Forelimb muscle (tissue), 1 donor: ENCODE measurements around the gene KLC3. TPM values are rescaled to one million over a fixed set of nuclear protein-coding genes. Genes with fewer than 3 reads are reported as not detected.

Experiments
- DNase-seq: peaks from one replicate; pipeline ENCODE4 v3.0.0-alpha.2; 2013; ENCODE audit warnings: low read depth
- polyA plus RNA-seq: library from polyadenylated mRNA; unstranded; fragments of 120-200 nt; gene quantifications from one replicate; pipeline ENCODE4 v1.2.1, GENCODE V29; 2013; ENCODE audit not compliant: insufficient read length

Gene KLC3
- polyA plus RNA-seq, 1 donor = 0.20 TPM

DNA sequence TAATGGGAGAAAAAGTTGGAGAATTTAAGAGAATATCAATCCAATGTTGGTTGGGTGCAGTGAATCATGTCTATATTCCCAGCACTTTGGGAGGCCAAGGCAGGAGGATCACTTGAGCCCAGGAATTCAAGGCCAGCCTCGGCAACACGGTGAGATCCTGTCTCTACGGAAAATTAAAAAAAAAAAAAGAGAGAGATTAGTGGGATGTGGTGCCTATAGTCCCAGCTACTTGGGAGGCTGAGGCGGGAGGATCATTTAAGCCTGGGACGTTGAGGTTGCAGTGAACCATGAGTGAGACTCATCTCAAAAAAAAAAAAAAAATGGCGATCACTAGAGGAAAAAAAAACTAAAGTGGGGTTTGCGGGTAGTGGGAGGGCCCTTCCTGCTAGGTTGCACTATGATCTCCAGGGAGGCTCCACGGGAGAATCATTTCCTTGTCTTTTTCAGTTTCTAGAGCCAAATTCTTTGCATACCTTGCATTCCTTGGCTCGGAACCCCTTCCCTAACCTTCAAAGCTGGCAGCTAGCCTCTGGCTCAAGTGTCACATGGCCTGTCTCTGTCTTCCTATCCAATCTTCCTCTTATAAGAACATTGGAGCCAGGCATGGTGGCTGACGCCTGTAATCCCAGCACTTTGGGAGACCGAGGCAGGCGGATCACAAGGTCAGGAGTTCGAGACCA lies 35.6 kb downstream of the KLC3 start:
- no peak for DNase-seq

DNA sequence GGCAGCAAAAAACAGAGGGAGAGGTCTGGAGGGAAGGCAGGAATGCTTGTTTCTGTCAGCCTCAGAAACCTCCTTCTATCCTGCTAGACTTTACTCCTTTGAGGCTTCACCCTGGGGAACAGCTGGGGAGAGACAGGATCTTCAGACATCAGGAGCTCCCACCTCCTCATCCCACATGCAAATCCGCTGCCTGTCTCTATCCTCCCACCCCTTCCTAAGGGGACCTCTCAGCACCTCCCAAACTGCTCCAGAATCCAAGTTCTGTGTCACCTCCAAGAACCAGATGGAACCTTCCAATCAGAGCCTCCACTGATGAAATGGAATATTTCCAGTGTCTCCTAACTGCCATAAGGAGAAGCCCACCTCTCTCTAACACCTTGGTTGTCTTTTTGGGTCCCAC lies 39.6 kb downstream of the KLC3 start:
- DNase-seq = no peak

DNA sequence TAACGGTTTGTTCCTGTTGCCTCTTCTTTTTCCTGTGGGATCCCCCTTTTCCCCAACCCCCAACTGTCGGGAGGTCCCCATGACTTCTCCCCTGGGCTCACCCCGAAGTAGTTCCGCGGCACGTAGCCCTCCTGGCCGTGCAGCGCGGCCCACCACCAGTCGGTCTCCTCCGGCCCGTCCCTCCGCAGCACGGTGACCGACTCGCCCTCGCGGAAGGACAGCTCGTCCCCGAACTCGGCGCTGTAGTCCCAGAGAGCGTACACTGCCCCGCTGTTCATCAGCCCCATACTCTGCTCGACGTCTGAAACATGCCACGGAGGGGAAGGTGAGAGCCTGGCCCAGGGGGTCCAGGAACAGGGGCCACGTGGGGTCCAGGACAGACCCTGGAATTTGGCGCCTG lies 41.9 kb downstream of the KLC3 start:
- no peak for DNase-seq

DNA sequence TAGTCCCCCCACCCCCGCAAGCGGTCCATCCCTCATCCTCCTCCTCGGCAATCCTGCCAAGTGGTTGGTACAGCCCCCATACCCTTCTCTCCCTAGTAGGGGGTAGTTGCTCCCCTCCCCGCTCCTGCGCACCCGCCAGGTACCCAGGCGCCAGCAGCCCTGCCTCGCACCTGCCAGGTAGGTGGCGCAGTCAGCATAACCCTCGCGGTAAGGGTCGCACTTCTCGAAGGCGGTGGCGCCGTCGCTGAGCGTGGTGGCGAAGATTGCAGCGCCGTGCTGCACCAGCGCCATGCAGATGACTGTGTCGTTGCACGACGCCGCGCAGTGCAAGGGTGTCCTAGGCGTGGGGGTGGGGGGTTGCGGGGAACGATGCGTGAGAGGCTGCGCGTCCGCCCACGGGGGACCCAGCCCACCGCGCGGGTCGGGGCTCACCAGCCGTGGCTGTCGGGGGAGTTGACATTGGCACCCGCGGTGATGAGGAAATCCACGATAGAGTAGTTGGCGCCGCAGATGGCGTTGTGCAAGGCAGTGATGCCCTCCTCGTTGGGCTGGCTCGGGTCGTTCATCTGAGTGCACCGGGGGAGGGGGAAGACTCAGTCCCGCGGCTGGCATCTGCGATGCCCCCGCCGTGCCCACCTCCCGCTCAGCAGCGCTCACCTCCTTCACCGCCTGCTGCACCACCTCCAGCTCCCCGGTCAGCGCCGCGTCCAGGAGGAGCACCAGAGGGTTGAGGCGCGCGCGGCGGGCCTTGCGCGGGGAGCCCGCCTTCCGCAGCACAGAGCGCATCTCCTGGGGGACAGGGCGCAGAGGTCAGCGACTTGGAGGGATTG lies 45.1 kb downstream of the KLC3 start:
- DNase-seq = no peak

DNA sequence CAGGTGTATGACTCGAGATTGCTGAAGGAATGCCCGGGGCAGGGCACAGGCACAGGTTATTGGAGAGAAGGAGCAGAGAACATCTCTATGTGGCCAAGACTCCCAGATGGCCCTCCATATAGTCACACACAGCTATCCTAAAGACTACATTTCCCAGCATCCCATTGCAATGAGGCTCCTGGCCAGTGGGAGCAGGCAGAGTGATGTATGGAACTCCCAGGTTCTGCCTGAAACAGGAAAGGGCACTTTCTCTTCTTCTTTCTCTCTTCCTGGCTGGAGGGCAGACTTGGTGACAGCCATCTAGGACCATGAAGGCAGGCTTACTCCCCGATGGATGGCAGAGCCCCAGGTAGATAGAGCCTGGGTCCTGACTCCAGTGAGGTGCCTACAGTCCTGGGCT lies 50.8 kb downstream of the KLC3 start:
- DNase-seq = no peak

DNA sequence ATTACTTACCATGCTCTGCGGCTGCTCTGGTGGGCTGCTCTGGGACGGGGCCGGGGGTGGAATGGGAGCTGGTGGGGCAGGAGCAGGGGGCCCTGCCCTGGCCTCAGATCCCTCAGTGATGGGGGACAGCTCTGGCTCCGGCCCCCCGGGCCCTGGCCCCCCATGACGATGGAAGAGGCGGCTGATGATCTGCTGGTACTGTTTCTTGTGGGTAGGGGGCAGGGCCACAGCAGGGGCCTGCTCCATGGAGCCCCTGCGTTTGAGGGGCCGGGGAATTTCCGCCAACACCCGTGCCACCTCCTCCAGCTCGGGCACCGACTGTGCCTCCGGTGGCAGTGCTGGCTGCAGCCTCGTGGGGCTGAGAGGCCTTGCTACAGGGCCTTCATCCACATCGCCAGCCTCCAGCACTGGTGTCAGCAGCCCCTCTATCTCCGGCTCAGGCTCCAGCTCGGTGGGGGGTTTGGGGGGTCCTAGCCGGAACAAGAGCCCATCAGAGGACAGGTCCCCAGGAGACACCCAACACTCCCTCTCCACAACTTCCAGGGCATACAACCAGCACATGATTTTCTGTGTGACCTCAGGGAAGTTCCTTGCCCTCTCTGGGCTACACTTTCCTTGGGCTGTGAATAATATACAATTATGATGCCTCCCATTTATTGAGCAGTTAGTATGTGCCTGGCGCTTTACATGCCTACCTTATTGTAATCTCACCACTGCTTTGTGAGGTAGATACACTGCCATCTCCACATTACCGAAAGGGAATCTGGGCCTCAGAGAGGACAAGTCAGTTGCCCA lies 51.5 kb downstream of the KLC3 start:
- DNase-seq = no peak

DNA sequence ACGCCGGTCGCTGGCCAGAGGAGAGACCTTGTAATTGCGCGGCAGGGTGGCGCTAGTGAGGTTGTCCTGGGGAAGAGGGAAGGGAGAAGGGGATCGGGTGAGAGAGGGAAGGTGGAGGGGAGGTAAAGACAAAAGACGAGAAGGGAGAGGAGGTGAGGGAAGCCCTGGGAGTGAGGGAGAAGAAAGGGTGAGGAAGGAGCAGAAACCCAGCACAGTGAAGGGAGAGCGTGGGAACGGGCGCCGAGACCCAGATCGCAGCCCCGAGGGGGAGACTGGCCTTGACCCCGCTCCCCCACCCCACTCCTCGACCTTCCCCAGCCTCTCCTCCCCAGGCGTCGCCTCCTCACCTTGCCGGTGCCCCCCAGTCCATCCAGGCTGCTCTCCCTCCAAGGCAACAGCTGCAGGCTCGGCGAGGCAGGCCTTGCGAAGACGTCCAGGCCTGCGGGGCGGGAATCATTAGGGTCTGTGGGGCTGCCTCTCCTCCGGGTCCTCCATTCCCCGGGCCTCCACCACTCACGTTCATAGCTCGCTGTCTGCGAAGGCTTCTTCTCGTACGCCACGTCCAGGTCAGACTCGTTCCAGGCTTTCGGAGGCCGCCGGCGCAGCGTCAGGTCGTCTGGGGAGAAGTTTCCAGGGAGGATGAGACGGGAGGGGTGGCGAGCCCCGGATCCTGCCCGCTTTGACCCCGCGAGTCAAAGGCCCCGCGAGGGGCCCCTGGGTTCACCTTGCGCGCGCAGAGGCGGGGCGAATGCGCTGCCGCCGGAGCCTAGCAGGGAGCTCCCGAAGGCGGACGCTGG lies 55.5 kb downstream of the KLC3 start:
- DNase-seq = no peak

DNA sequence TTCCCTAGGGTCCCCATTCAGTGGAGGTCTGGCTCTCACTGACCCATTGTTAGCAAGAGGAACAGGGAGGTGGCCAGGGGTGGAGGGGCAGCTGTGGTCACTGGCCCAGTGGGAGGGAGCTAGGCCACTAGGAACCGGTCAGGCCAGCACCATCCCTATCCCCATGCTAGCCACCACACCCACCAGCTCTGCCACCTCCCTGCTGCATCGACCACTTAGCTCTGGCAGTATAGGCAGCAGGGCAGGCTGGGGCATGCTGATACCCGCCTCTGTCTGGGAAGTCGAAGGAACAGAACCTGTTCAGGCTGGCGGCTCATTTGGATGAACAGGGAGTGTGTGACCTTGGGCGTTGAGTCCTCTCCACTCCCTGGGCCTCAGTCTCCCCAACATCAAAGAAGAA lies 59.6 kb downstream of the KLC3 start:
- DNase-seq = no peak

Other genes with a start within 250 kb of the KLC3 start
- 22.1 TPM for gene PPP1R37, start 247.6 kb upstream of the KLC3 start, polyA plus RNA-seq
- 0.34 TPM for gene NKPD1, start 179.8 kb upstream of the KLC3 start, polyA plus RNA-seq
- 23.1 TPM for gene TRAPPC6A, start 162.5 kb upstream of the KLC3 start, polyA plus RNA-seq
- gene BLOC1S3, start 162.0 kb upstream of the KLC3 start, polyA plus RNA-seq = 6.1 TPM
- gene EXOC3L2, start 95.3 kb upstream of the KLC3 start, polyA plus RNA-seq = 1.1 TPM
- 26.2 TPM for gene MARK4, start 89.5 kb upstream of the KLC3 start, polyA plus RNA-seq
- gene CKM, start 17.9 kb upstream of the KLC3 start, polyA plus RNA-seq = 3,869 TPM
- 18.0 TPM for gene ERCC2, start 29.8 kb downstream of the KLC3 start, polyA plus RNA-seq
- 3.9 TPM for gene PPP1R13L, start 64.3 kb downstream of the KLC3 start, polyA plus RNA-seq
- gene POLR1G, start 65.9 kb downstream of the KLC3 start, polyA plus RNA-seq = 5.8 TPM
- 94.2 TPM for gene ERCC1, start 83.2 kb downstream of the KLC3 start, polyA plus RNA-seq
- gene FOSB, start 127.2 kb downstream of the KLC3 start, polyA plus RNA-seq = 41.0 TPM
- 165 TPM for gene RTN2, start 156.3 kb downstream of the KLC3 start, polyA plus RNA-seq
- gene PPM1N, start 157.7 kb downstream of the KLC3 start, polyA plus RNA-seq = 1.0 TPM
- 50.8 TPM for gene VASP, start 166.7 kb downstream of the KLC3 start, polyA plus RNA-seq
- gene OPA3, start 244.1 kb downstream of the KLC3 start, polyA plus RNA-seq = 7.2 TPM